Astrocyte of the cerebellum (primary cell): ENCODE results near the gene WDR18.

Source experiments
- DNase-seq: peaks from one replicate; pipeline ENCODE4 v3.0.0-alpha.2; 2011; ENCODE audit warnings: low read depth
- H3K4me3 ChIP-seq: 2 replicates; pipeline ENCODE4 v1.5.1; 2011; ENCODE audit warnings: mild to moderate bottlenecking, low read depth, low read length, moderate library complexity
- CTCF ChIP-seq: IDR thresholded peaks from 2 replicates; pipeline ENCODE4 v1.5.1; 2012; ENCODE audit warnings: low read length, low read depth, moderate library complexity, mild to moderate bottlenecking; ENCODE audit errors: missing control alignments
- in situ Hi-C: cut with HindIII; loops from 2 replicates; pipeline ENCODE4 v1.10.0; 2017; ENCODE audit warnings: low sequenced_read_pairs

WDR18 gene

GRCh38 chr19:988081-988480 is 3.9 kb downstream of the WDR18 start:
- no peak for DNase-seq
- no peak overlapping the region for H3K4me3 ChIP-seq
- in situ Hi-C loops: no loop called here
- no peak for TF ChIP-seq CTCF

GRCh38 chr19:988510-988909 is 4.4 kb downstream of the WDR18 start:
- in situ Hi-C loops: no loop called here
- no peak for TF ChIP-seq CTCF
- DNase-seq: no peak
- H3K4me3 ChIP-seq: no peak overlapping the region

GRCh38 chr19:989381-990081 is 5.4 kb downstream of the WDR18 start:
- peak; percentile 37 for TF ChIP-seq CTCF
- in situ Hi-C loops: no loop called here
- no peak for DNase-seq
- H3K4me3 ChIP-seq: no peak overlapping the region

GRCh38 chr19:990119-990571 is 6.0 kb downstream of the WDR18 start:
- H3K4me3 ChIP-seq: no peak overlapping the region
- in situ Hi-C loops: no loop called here
- no peak for DNase-seq
- TF ChIP-seq CTCF: no peak

- DNase-seq: no peak
- in situ Hi-C loops: no loop called here
- H3K4me3 ChIP-seq: no peak overlapping the region
- TF ChIP-seq CTCF: no peak
These were observed 6.6 kb downstream of the WDR18 start for GRCh38 chr19:990746-991145.

GRCh38 chr19:991174-991931 is 7.2 kb downstream of the WDR18 start:
- DNase-seq: no peak
- TF ChIP-seq CTCF: no peak
- in situ Hi-C loops: no loop called here
- no peak overlapping the region for H3K4me3 ChIP-seq
